Panc1 (cell line): ENCODE results near the gene DUSP3. TPM values are rescaled to one million over a fixed set of nuclear protein-coding genes. Genes with fewer than 3 reads are reported as not detected.

Source experiments
- ATAC-seq: fragments of 200-7000 bp; cut with Tn5 transposase; 2 replicates; pipeline ENCODE4 v1.9.1; 2020; ENCODE audit warnings: mild to moderate bottlenecking, moderate library complexity
- BruUV-seq: library from RNA; stranded (reverse); fragments of 400-500 nt; replicated peaks from 2 replicates; lab custom pipeline; 2021; lab: Mats Ljungman, UMichigan
- CTCF ChIA-PET: fragments of 300-600 bp; sonication (Branson Sonifier 250); formaldehyde crosslinking; loops from one replicate; lab custom pipeline; 2022; ENCODE audit warnings: antibody characterized with exemption; lab: Charles Lee
- POLR2A ChIA-PET: fragments of 300-600 bp; sonication (Branson Sonifier 250); formaldehyde crosslinking; loops from one replicate; lab custom pipeline; 2022; ENCODE audit warnings: antibody characterized with exemption; lab: Charles Lee
- DNase-seq: peaks from one replicate; pipeline ENCODE4 v3.0.0-alpha.2; 2010; ENCODE audit warnings: low read depth, low spot score
- H3K27ac ChIP-seq: 2 replicates; pipeline ENCODE4 v1.5.1; 2011; ENCODE audit warnings: mild to moderate bottlenecking, low read length, inconsistent platforms
- H3K27me3 ChIP-seq: fragments of 200-500 bp; sonication (Bioruptor generic); 2 replicates; pipeline ENCODE4 v1.6.0; 2014; ENCODE audit warnings: low read length, inconsistent platforms; ENCODE audit not compliant: control insufficient read depth, insufficient read depth
- H3K36me3 ChIP-seq: fragments of 200-500 bp; sonication (Bioruptor generic); 2 replicates; pipeline ENCODE4 v1.5.1; 2014; ENCODE audit warnings: inconsistent platforms, mild to moderate bottlenecking, low read length, moderate library complexity; ENCODE audit not compliant: control insufficient read depth, insufficient read depth
- H3K4me1 ChIP-seq: 2 replicates; pipeline ENCODE4 v1.5.1; 2011; ENCODE audit warnings: inconsistent platforms, mild to moderate bottlenecking, low read length, moderate library complexity; ENCODE audit not compliant: control insufficient read depth, insufficient read depth
- H3K4me3 ChIP-seq, 2 experiments: 2 replicates each; pipeline ENCODE4 v1.5.1; 2011 to 2012; ENCODE audit warnings: low read depth in 2 of 2, low read length in 2 of 2, mild to moderate bottlenecking in 2 of 2, inconsistent platforms in 1 of 2, moderate library complexity in 1 of 2
- H3K9me3 ChIP-seq: fragments of 200-500 bp; sonication (Bioruptor generic); 2 replicates; pipeline ENCODE4 v1.5.1; 2014; ENCODE audit warnings: low read depth, mild to moderate bottlenecking, inconsistent platforms, low read length, moderate library complexity; ENCODE audit not compliant: control insufficient read depth, insufficient read depth
- POLR2AphosphoS5 ChIP-seq: IDR thresholded peaks from 2 replicates; pipeline ENCODE4 v1.6.1; 2012; ENCODE audit warnings: mild to moderate bottlenecking, low read depth, low read length, moderate library complexity
- SIN3A ChIP-seq: IDR thresholded peaks from 2 replicates; pipeline ENCODE4 v1.6.1; 2012; ENCODE audit warnings: low read depth, mild to moderate bottlenecking, low read length, moderate library complexity, borderline replicate concordance; ENCODE audit not compliant: insufficient read depth
- TCF7L2 ChIP-seq: IDR thresholded peaks from 2 replicates; pipeline ENCODE4 v1.6.1; 2011; ENCODE audit warnings: mild to moderate bottlenecking, low read depth, low read length, inconsistent platforms
- in situ Hi-C: cut with HindIII; loops from 2 replicates; pipeline ENCODE4 v1.10.0; 2016; ENCODE audit warnings: low sequenced_read_pairs, low pct_unique_long_range_greater_than_20kb
- intact Hi-C: fragments of 100-400 bp; cut with micrococcal nuclease; formaldehyde crosslinking; loops from one replicate; pipeline ENCODE4 v1.10.0; 2022; ENCODE audit not compliant: unreplicated experiment
- total RNA-seq: library from RNA; stranded (reverse); gene quantifications from one replicate; pipeline ENCODE4 v1.2.1, GENCODE V29; 2021; ENCODE audit not compliant: unreplicated experiment
- TF ChIP-seq, protein P1 (sequence below), 2 experiments: IDR thresholded peaks; 2 replicates each; pipeline ENCODE4 v1.6.1; 2011 to 2012; ENCODE audit warnings: low read depth in 2 of 2, control low read depth in 1 of 2, low read length in 1 of 2, mild to moderate bottlenecking in 1 of 2, moderate library complexity in 1 of 2; ENCODE audit not compliant: insufficient read depth in 1 of 2
- TF ChIP-seq, protein P2 (sequence below): fragments of 450-650 bp; IDR thresholded peaks from 2 replicates; pipeline ENCODE4 v1.5.1; 2017; ENCODE audit warnings: mild to moderate bottlenecking

The DUSP3 gene
- total RNA-seq, 1 experiment from 2014 or later: 41.6 TPM

DNA sequence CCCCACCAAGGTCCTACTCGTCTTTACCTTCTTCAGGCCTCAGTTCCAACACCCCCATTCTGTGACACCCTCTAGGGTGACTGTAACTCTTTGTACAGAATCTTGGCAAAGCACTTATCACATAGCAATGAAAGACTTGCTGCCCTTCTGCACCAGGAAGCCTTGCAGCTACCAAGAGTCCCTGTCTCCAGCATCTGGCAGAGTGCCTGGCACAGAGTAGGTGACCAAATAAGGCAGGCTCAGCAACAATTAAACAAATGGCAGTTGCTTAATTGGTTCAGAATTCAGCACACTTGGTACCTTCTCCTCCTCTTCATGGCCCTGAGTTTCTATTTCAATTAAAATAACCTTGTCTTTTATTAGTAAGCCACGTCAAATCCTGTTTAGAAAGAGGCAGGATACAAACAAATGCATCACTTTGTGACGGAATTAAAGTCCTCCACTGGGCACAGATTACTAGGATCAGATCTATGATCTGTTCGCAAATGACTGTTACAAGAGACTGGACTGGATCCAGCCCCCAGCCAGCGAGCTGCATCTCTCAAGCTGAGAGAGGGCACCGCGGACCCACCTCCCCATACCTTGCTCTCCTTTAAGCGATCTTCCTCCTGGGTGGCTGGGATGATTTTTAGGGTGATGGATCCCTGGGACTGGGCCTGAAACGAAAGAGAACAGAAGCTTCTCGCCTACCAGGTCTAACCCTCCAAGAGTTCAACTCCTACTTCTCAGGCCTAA, 44.7 kb upstream of the DUSP3 start:
- CTCF ChIA-PET: no interaction called here
- no peaks in the 10 kb centered on the region for H3K36me3 ChIP-seq
- H3K27ac ChIP-seq: no peak overlapping the region
- no peak for ATAC-seq
- TF ChIP-seq, protein P1, sequence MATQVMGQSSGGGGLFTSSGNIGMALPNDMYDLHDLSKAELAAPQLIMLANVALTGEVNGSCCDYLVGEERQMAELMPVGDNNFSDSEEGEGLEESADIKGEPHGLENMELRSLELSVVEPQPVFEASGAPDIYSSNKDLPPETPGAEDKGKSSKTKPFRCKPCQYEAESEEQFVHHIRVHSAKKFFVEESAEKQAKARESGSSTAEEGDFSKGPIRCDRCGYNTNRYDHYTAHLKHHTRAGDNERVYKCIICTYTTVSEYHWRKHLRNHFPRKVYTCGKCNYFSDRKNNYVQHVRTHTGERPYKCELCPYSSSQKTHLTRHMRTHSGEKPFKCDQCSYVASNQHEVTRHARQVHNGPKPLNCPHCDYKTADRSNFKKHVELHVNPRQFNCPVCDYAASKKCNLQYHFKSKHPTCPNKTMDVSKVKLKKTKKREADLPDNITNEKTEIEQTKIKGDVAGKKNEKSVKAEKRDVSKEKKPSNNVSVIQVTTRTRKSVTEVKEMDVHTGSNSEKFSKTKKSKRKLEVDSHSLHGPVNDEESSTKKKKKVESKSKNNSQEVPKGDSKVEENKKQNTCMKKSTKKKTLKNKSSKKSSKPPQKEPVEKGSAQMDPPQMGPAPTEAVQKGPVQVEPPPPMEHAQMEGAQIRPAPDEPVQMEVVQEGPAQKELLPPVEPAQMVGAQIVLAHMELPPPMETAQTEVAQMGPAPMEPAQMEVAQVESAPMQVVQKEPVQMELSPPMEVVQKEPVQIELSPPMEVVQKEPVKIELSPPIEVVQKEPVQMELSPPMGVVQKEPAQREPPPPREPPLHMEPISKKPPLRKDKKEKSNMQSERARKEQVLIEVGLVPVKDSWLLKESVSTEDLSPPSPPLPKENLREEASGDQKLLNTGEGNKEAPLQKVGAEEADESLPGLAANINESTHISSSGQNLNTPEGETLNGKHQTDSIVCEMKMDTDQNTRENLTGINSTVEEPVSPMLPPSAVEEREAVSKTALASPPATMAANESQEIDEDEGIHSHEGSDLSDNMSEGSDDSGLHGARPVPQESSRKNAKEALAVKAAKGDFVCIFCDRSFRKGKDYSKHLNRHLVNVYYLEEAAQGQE (IDR thresholded peaks at IDR 0.05; ENCODE audit: insufficient read depth in 1 of 2, low read depth in 2 of 2, low read length in 1 of 2): no peak
- TF ChIP-seq, protein P2, sequence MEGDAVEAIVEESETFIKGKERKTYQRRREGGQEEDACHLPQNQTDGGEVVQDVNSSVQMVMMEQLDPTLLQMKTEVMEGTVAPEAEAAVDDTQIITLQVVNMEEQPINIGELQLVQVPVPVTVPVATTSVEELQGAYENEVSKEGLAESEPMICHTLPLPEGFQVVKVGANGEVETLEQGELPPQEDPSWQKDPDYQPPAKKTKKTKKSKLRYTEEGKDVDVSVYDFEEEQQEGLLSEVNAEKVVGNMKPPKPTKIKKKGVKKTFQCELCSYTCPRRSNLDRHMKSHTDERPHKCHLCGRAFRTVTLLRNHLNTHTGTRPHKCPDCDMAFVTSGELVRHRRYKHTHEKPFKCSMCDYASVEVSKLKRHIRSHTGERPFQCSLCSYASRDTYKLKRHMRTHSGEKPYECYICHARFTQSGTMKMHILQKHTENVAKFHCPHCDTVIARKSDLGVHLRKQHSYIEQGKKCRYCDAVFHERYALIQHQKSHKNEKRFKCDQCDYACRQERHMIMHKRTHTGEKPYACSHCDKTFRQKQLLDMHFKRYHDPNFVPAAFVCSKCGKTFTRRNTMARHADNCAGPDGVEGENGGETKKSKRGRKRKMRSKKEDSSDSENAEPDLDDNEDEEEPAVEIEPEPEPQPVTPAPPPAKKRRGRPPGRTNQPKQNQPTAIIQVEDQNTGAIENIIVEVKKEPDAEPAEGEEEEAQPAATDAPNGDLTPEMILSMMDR: no peak
- H3K27me3 ChIP-seq: no peaks in the 10 kb centered on the region
- intact Hi-C loops (no loop called here), in situ Hi-C loops (no loop called here)
- no peaks in the 10 kb centered on the region for H3K9me3 ChIP-seq
- H3K4me1 ChIP-seq: no peaks in the 10 kb centered on the region
- no peak for DNase-seq
- POLR2A ChIA-PET: no interaction called here
- no TSS peak for BruUV-seq
- H3K4me3 ChIP-seq: no peak overlapping the region

DNA sequence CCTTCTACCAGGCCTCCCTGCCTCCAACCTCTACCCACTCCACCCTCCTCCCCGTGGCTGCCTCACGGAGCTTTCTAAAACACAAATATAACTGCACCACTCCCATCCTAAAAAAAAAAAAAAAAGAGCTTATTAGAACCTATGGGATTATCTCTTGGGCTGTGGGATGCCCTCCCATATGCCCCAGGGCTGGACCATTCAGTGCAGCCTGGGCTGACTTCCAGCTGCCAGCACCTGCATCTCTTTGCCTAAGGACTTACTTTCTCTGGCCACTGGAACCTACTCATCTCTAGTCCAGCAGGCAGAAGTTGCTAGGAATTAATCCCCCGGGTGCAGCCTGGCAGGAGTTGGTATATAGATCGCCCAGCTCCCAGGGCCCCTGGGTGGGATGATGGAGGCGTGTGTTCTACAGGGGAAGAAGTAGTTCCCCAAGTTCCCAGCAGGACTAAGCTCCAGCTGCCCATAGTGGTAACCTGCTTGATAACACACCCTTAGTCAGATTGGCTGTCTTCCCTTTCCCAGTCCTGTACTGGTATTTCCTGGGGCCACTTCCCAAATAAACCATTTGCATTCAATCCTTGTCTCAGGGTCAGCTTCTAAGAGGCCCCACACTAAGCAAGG, 43.9 kb upstream of the DUSP3 start:
- in situ Hi-C loops (no loop called here), intact Hi-C loops (no loop called here)
- TF ChIP-seq SIN3A (no peak), POLR2AphosphoS5 (no peak), TCF7L2 (no peak)
- TF ChIP-seq, protein P1 (IDR thresholded peaks at IDR 0.05; ENCODE audit: insufficient read depth in 1 of 2, low read depth in 2 of 2, low read length in 1 of 2): no peak
- TF ChIP-seq, protein P2: no peak
- no peak overlapping the region for H3K4me3 ChIP-seq
- ChIA-PET CTCF (no interaction called here), POLR2A (no interaction called here)
- H3K9me3 ChIP-seq: no peaks in the 10 kb centered on the region
- BruUV-seq: no TSS peak
- no peaks in the 10 kb centered on the region for H3K36me3 ChIP-seq
- no peaks in the 10 kb centered on the region for H3K4me1 ChIP-seq
- H3K27me3 ChIP-seq: no peaks in the 10 kb centered on the region
- no peak for ATAC-seq
- H3K27ac ChIP-seq: no peak overlapping the region
- DNase-seq: no peak
